HCEC 1CT (cell line): ENCODE results near the gene SIAE.

Source experiments
- DNase-seq: peaks from one replicate; pipeline ENCODE4 v3.0.0-alpha.2; 2017

The SIAE gene

GRCh38 chr11:124662106-124662505 is 11.4 kb downstream of the SIAE start:
- no peak for DNase-seq

- no peak for DNase-seq
Measured at GRCh38 chr11:124661553-124661952, 12.0 kb downstream of the SIAE start.

- no peak for DNase-seq
Measured at GRCh38 chr11:124658986-124659385, 14.6 kb downstream of the SIAE start.

- no peak for DNase-seq
Measured at GRCh38 chr11:124658501-124658900, 15.0 kb downstream of the SIAE start.

- DNase-seq: no peak
Measured at GRCh38 chr11:124657904-124658303, 15.6 kb downstream of the SIAE start.

- no peak for DNase-seq
Measured at GRCh38 chr11:124656774-124657630, 16.5 kb downstream of the SIAE start.

GRCh38 chr11:124648610-124649009 is 24.9 kb downstream of the SIAE start:
- no peak for DNase-seq

- no peak for DNase-seq
Measured at GRCh38 chr11:124646148-124646547, 27.4 kb downstream of the SIAE start.

- DNase-seq: peak; percentile 79
Measured at GRCh38 chr11:124644426-124645280, 28.9 kb downstream of the SIAE start.

GRCh38 chr11:124643605-124644425 is 29.7 kb downstream of the SIAE start:
- peak; percentile 69 for DNase-seq

- no peak for DNase-seq
Measured at GRCh38 chr11:124643042-124643604, 30.4 kb downstream of the SIAE start.

- no peak for DNase-seq
Measured at GRCh38 chr11:124642628-124643027, 30.9 kb downstream of the SIAE start.

GRCh38 chr11:124640666-124641065 is 32.9 kb downstream of the SIAE start:
- no peak for DNase-seq

GRCh38 chr11:124639186-124639585 is 34.4 kb downstream of the SIAE start:
- DNase-seq: no peak

- no peak for DNase-seq
Measured at GRCh38 chr11:124638500-124638899, 35.0 kb downstream of the SIAE start.

GRCh38 chr11:124635932-124636331 is 37.6 kb downstream of the SIAE start:
- no peak for DNase-seq

GRCh38 chr11:124633355-124633754 is 40.2 kb downstream of the SIAE start:
- peak; percentile 25 for DNase-seq

GRCh38 chr11:124629961-124630360 is 43.6 kb downstream of the SIAE start:
- DNase-seq: no peak

- peak; percentile 55 for DNase-seq
Measured at GRCh38 chr11:124627546-124627945, 46.0 kb downstream of the SIAE start.

GRCh38 chr11:124625504-124626168 is 47.9 kb downstream of the SIAE start:
- no peak for DNase-seq

- peak; percentile 36 for DNase-seq
Measured at GRCh38 chr11:124623861-124624525, 49.5 kb downstream of the SIAE start.
